HepG2 (cell line): ENCODE measurements around the gene TBX19. TPM values are rescaled to one million over a fixed set of nuclear protein-coding genes. Genes with fewer than 3 reads are reported as not detected.
A peak's percentile ranks its signal among the peaks of the same experiment; 100 is the strongest.

Experiments
- ATAC-seq: fragments of 200-7000 bp; cut with Tn5 transposase; 3 replicates; pipeline ENCODE4 v1.9.1; 2020; ENCODE audit warnings: mild to moderate bottlenecking, moderate library complexity
- BruUV-seq: library from RNA; stranded (reverse); fragments of 400-500 nt; replicated peaks from 2 replicates; lab custom pipeline; 2021; lab: Mats Ljungman, UMichigan
- CTCF ChIA-PET: fragments of 300-600 bp; formaldehyde crosslinking; extraction: SDS; loops from one replicate; lab custom pipeline; 2021; ENCODE audit warnings: low total read pairs, inconsistent platforms, low intra/inter-chr PET ratio; lab: Yijun Ruan, JAX
- POLR2A ChIA-PET: fragments of 350-600 bp; sonication (Branson Sonifier 250); formaldehyde crosslinking; loops from one replicate; lab custom pipeline; 2020; ENCODE audit warnings: antibody characterized with exemption, inconsistent platforms; lab: Yijun Ruan, JAX
- DNase-seq: peaks from one replicate; pipeline ENCODE4 v3.0.0-alpha.2; 2015; ENCODE audit warnings: low spot score
- FAIRE-seq: peaks from 3 replicates; lab custom pipeline; 2011; peaks lifted over from hg19 to GRCh38; lab: Jason Lieb, UNC
- H2AFZ ChIP-seq: one replicate; pipeline ENCODE4 v1.6.1; 2011; ENCODE audit warnings: low read length, inconsistent platforms
- H3K27ac ChIP-seq: fragments of 300-600 bp; 3 replicates; pipeline ENCODE4 v1.8.0; 2011; ENCODE audit warnings: mixed run types, mild to moderate bottlenecking, mixed read lengths, low read length, inconsistent platforms; ENCODE audit not compliant: insufficient read depth; ENCODE audit errors: extremely low read length
- H3K27me3 ChIP-seq, 2 experiments: fragments of 200-600 bp in 1 of 2; 2 replicates in 1 of 2; 3 replicates in 1 of 2; pipeline versions ENCODE4 v1.6.0 to v1.8.0; 2011; ENCODE audit warnings: low read length in 2 of 2, mild to moderate bottlenecking in 2 of 2, moderate library complexity in 2 of 2, inconsistent platforms in 1 of 2; ENCODE audit not compliant: insufficient read depth in 2 of 2, control insufficient read depth in 1 of 2
- H3K36me3 ChIP-seq, 2 experiments: fragments of 200-600 bp in 1 of 2; replicated peaks in 1 of 2; 2 replicates in 1 of 2; 3 replicates in 1 of 2; pipeline versions ENCODE4 v1.5.1 to v1.8.0; 2011; ENCODE audit warnings: low read length in 2 of 2, inconsistent platforms in 1 of 2; ENCODE audit not compliant: insufficient read depth in 2 of 2, control insufficient read depth in 1 of 2
- H3K4me1 ChIP-seq: 2 replicates; pipeline ENCODE4 v1.5.1; 2012; ENCODE audit warnings: low read length, inconsistent platforms; ENCODE audit not compliant: insufficient read depth
- H3K4me2 ChIP-seq: 2 replicates; pipeline ENCODE4 v1.6.0; 2011; ENCODE audit warnings: low read depth, low read length, inconsistent platforms
- H3K4me3 ChIP-seq, 3 experiments: fragments of 200-600 bp in 1 of 3; sonication (generic), shearing (Covaris generic) in 1 of 3; replicated peaks in 1 of 3; 2 replicates each; pipeline ENCODE4 v1.5.1; 2011 to 2016; ENCODE audit warnings: low read length in 3 of 3, inconsistent platforms in 2 of 3, low read depth in 2 of 3, mild to moderate bottlenecking in 2 of 3, control low read depth in 1 of 3, mixed read lengths in 1 of 3; ENCODE audit not compliant: insufficient read depth in 1 of 3
- H3K79me2 ChIP-seq: one replicate; pipeline ENCODE4 v1.6.1; 2011; ENCODE audit warnings: low read length, inconsistent platforms; ENCODE audit not compliant: insufficient read depth
- H3K9ac ChIP-seq: 2 replicates; pipeline ENCODE4 v1.6.0; 2011; ENCODE audit warnings: mild to moderate bottlenecking, low read depth, low read length, inconsistent platforms; ENCODE audit not compliant: insufficient read depth
- H3K9me3 ChIP-seq: 2 replicates; pipeline ENCODE4 v1.5.1; 2012; ENCODE audit warnings: mild to moderate bottlenecking, low read length
- H4K20me1 ChIP-seq: 2 replicates; pipeline ENCODE4 v1.6.0; 2011; ENCODE audit warnings: inconsistent platforms, mild to moderate bottlenecking, low read length, moderate library complexity; ENCODE audit not compliant: insufficient read depth
- GATAD1 ChIP-seq: IDR thresholded peaks from 2 replicates; pipeline ENCODE4 v1.6.1; 2016; ENCODE audit warnings: missing genetic modification reagents, missing compliant biosample characterization
- MAFF ChIP-seq: IDR thresholded peaks from 2 replicates; pipeline ENCODE4 v1.6.1; 2011; ENCODE audit warnings: low read depth, low read length, improper control_type of control experiment
- MAFK ChIP-seq, 2 experiments: IDR thresholded peaks in 1 of 2; conservative IDR thresholded peaks in 1 of 2; 2 replicates each; pipeline ENCODE4 v1.6.1; 2011; ENCODE audit warnings: improper control_type of control experiment in 2 of 2, low read length in 2 of 2
- ZNF839 ChIP-seq: sonication (generic); formaldehyde crosslinking; IDR thresholded peaks from 2 replicates; pipeline ENCODE4 v1.4.0; 2020; ENCODE audit warnings: missing genetic modification reagents, mild to moderate bottlenecking, borderline replicate concordance
- WGBS: methylation state at CpG from one replicate; pipeline ENCODE4 v1.1.6; 2017; ENCODE audit warnings: low lambda C conversion rate; 5-methylcytosine and 5-hydroxymethylcytosine counted together
- in situ Hi-C: cut with HindIII; loops from 2 replicates; pipeline ENCODE4 v1.10.0; 2017; ENCODE audit warnings: low pct_unique_long_range_greater_than_20kb; ENCODE audit not compliant: extremely low pct_ligation_motif_present
- intact Hi-C: fragments of 100-400 bp; cut with micrococcal nuclease; formaldehyde crosslinking; loops from one replicate; pipeline ENCODE4 v1.10.0; 2022; ENCODE audit not compliant: unreplicated experiment
- polyA plus RNA-seq, 8 experiments: library from polyadenylated mRNA; depleted of rRNA in 3 of 8; stranded (reverse) in 7 of 8; unstranded in 1 of 8; fragments of >200 nt; fragmentation: Illumina TruSeq in 4 of 8; extraction: Trizol in 4 of 8; gene quantifications; 2 replicates each; pipeline versions ENCODE4 v1.2.1 to v1.2.3, GENCODE V29; 2011 to 2016; ENCODE audit warnings: low read depth in 4 of 8, missing spikeins in 1 of 8, mixed read lengths in 1 of 8; ENCODE audit not compliant: insufficient read depth in 1 of 8
- total RNA-seq, 5 experiments: library from RNA; depleted of rRNA; stranded (reverse); fragments of >200 nt; fragmentation: Illumina TruSeq; extraction: Trizol; gene quantifications; 2 replicates each; pipeline ENCODE4 v1.2.3, GENCODE V29; 2016; ENCODE audit warnings: low read depth in 1 of 5
- TF ChIP-seq, protein P1 (sequence below), 2 experiments: fragments of 450-650 bp in 1 of 2; sonication (generic) in 1 of 2; formaldehyde crosslinking in 1 of 2; IDR thresholded peaks; 2 replicates each; pipeline versions ENCODE4 v1.6.1 to v1.8.0; 2016 to 2022; ENCODE audit warnings: antibody characterized with exemption in 1 of 2, mild to moderate bottlenecking in 1 of 2, missing genetic modification reagents in 1 of 2

The TBX19 gene
- total and polyA plus RNA-seq, 2 of the 13 experiments (the other 11 are each of a cell fraction or from before 2014, with no cell fraction given), result 0.31 to 1.4 TPM

DNA sequence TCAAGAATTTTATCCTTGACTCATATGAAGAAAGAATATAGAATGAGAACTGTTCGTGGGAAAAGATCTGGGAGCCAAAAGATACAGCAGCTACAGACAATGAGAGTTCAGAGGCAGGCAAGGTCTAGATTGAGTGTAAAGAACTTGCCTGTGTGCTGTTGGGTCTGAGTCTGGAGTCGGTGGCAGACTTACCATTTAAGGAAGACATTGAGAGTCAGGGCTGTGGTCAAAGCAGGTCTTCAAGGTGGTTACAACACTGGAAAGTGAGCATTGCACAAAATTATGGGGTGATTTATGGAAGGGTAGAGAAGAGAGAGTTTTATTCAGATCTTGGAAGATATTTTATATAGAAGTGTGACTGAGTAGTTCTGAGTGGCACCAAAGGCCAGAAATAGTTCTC is 80.6 kb downstream of the TBX19 start (continued):
- TF ChIP-seq, protein P1, sequence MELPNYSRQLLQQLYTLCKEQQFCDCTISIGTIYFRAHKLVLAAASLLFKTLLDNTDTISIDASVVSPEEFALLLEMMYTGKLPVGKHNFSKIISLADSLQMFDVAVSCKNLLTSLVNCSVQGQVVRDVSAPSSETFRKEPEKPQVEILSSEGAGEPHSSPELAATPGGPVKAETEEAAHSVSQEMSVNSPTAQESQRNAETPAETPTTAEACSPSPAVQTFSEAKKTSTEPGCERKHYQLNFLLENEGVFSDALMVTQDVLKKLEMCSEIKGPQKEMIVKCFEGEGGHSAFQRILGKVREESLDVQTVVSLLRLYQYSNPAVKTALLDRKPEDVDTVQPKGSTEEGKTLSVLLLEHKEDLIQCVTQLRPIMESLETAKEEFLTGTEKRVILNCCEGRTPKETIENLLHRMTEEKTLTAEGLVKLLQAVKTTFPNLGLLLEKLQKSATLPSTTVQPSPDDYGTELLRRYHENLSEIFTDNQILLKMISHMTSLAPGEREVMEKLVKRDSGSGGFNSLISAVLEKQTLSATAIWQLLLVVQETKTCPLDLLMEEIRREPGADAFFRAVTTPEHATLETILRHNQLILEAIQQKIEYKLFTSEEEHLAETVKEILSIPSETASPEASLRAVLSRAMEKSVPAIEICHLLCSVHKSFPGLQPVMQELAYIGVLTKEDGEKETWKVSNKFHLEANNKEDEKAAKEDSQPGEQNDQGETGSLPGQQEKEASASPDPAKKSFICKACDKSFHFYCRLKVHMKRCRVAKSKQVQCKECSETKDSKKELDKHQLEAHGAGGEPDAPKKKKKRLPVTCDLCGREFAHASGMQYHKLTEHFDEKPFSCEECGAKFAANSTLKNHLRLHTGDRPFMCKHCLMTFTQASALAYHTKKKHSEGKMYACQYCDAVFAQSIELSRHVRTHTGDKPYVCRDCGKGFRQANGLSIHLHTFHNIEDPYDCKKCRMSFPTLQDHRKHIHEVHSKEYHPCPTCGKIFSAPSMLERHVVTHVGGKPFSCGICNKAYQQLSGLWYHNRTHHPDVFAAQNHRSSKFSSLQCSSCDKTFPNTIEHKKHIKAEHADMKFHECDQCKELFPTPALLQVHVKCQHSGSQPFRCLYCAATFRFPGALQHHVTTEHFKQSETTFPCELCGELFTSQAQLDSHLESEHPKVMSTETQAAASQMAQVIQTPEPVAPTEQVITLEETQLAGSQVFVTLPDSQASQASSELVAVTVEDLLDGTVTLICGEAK (IDR thresholded peaks at IDR 0.05), result no peak
- TF ChIP-seq, protein P1 (CRISPR knock-in tag; IDR thresholded peaks at IDR 0.05), result no peak
- no peak for TF ChIP-seq ZNF839 (CRISPR knock-in tag)

DNA sequence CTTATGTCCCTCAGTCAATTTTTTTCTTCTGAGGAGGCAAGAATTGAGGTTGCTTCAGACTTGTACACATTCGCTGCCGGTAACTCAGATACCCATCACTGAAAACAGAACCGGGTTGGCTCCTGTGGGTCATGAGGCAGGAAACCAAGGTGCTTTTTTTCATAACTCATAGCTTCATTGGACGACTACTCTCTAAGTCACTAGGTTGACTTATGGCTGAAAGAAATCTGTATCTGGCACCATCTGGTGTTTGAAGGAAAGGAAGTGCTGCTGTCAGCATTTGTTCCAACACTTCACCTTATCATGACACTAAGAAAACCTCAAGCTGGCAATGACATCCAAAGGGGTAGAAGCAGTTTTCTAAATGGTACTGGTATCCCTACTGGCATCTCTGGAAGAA is 82.3 kb downstream of the TBX19 start:
- CTCF ChIA-PET, result no interaction called here
- ATAC-seq, result no peak
- in situ Hi-C loops, result no loop called here

More for the DNA sequence above, 82.3 kb downstream of the TBX19 start:
- FAIRE-seq (no peak), DNase-seq (no peak)
- Histone ChIP-seq H2AFZ (no peak overlapping the region), H3K27ac (no peak overlapping the region), H3K4me3 (no peak overlapping the region), H4K20me1 (peaks cover 11% of the 10 kb centered on the region; the same call in 1 of the 2 replicates), H3K4me1 (peaks cover 45% of the 10 kb centered on the region), H3K9me3 (no peaks in the 10 kb centered on the region), H3K79me2 (peaks cover 69% of the 10 kb centered on the region), H3K4me2 (no peak overlapping the region), H3K36me3 (no peaks in the 10 kb centered on the region), H3K27me3 (no peaks in the 10 kb centered on the region), H3K9ac (no peak overlapping the region)
- TF ChIP-seq GATAD1 (CRISPR knock-in tag), result no peak
- peak; percentile 65 to 86 for TF ChIP-seq MAFK (conservative IDR thresholded peaks at IDR 0.05 in 1 of 2, IDR thresholded peaks at IDR 0.05 in 1 of 2; ENCODE audit: low read length in 2 of 2)
- TF ChIP-seq MAFF, result peak; percentile 68
- WGBS, result 98% methylated on average over 4 of the region's 4 CpGs
- POLR2A ChIA-PET, result no interaction called here
- intact Hi-C loops, result no loop called here
- BruUV-seq, result no TSS peak
